Raji (cell line): ENCODE data around the gene CDH7.

Experiments used
- POLR2A ChIP-seq: IDR thresholded peaks from 2 replicates; pipeline ENCODE4 v1.6.1; 2011; ENCODE audit warnings: low read depth, low read length, control low read depth; ENCODE audit not compliant: insufficient read depth

CDH7 gene

GRCh38 chr18:65754121-65754520, 3.3 kb downstream of the CDH7 start:
- no peak for TF ChIP-seq POLR2A

- no peak for TF ChIP-seq POLR2A
These were observed 4.8 kb downstream of the CDH7 start for GRCh38 chr18:65755616-65756015.

GRCh38 chr18:65760457-65760856, 9.6 kb downstream of the CDH7 start:
- TF ChIP-seq POLR2A, result no peak

GRCh38 chr18:65761636-65762295, 11.0 kb downstream of the CDH7 start:
- TF ChIP-seq POLR2A, result no peak

- no peak for TF ChIP-seq POLR2A
These were observed 11.7 kb downstream of the CDH7 start for GRCh38 chr18:65762556-65762955.

GRCh38 chr18:65767406-65767805, 16.6 kb downstream of the CDH7 start:
- no peak for TF ChIP-seq POLR2A

DNA sequence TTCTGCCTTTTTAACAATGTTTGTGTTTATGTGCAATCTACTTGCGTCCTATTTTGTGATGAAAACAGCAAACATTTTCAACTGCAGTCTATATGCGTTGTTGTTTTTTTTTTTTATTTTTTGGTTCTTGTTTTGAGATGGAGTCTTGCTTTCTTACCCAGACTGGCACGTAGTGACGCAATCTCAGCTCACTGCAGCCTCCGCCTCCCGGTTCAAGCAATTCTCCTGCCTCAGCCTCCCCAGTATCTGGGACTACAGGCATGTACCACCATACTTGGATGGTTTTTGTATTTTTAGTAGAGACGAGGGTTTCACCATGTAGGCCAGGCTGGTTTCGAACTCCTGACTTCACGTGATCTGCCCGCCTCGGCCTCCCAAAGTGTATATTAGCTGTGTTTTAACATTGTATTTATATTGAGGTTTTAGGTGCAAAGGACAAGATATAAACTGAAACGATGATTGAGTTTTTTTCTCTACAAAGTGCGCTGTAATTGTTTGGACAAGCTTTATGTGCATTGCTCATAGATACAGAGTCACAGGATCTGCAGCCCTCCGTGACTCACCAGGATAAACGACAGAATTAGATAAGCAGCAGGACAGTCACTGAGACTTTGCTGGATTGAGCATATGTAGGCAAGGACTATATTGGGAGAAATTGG, 17.4 kb downstream of the CDH7 start:
- no peak for TF ChIP-seq POLR2A

DNA sequence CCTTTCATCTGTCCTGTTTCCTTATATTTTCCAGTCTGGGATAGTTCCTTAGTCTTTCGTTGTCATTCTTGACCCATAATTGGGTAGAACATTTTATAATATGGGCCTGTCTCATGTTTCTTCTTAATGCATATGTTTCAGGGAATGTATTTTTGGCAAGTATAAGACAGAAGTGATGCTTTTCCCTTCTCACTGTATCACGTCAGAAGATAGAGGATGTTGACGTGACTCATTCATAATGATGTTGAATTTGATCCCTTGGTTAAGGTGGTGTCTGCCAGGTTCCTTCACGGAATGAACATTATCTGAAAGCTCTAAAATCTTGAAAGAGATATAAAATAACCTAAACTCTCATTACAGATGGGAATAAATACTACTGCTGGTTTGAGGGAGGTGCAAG, 18.8 kb downstream of the CDH7 start:
- TF ChIP-seq POLR2A, result no peak

DNA sequence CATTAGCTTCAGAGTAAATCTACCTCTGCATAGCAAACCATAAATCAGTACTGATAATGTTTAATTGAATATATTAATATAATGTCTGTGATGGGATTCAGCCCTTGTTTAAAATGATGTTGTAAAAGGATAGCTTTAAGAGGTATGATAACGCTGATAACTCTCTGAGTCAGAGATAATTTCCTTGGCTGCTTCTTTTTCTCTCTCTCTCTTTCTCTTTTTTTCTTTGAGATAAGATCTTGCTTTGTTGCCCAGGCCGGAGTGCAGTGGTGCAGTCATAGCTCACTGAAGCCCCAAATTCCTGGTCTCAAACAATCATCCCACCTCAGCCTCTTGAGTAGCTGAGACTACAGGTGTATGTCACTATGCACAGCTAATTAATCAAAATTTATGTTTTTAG, 35.7 kb downstream of the CDH7 start:
- TF ChIP-seq POLR2A, result no peak

- no peak for TF ChIP-seq POLR2A
These were observed 37.6 kb downstream of the CDH7 start for GRCh38 chr18:65788373-65788772.

DNA sequence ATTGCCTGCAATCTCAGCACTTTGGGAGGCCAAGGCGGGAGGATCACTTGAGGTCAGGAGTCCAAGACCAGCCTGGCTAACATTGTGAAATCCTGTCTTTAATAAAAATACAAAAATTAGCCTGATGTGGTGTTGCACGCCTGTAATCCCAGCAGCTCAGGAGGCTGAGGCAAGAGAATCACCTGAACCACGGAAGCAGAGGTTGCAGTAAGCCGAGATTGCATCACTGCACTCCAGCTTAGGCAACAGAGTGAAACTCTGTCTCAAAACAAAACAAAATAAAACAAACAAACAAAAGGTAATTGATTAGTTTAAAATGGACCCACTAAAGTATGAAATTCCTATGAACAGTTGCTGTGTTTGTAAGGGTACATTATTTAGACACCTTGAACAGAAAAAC, 39.8 kb downstream of the CDH7 start:
- TF ChIP-seq POLR2A, result no peak

- TF ChIP-seq POLR2A, result no peak
These were observed 40.9 kb downstream of the CDH7 start for GRCh38 chr18:65791719-65792118.

DNA sequence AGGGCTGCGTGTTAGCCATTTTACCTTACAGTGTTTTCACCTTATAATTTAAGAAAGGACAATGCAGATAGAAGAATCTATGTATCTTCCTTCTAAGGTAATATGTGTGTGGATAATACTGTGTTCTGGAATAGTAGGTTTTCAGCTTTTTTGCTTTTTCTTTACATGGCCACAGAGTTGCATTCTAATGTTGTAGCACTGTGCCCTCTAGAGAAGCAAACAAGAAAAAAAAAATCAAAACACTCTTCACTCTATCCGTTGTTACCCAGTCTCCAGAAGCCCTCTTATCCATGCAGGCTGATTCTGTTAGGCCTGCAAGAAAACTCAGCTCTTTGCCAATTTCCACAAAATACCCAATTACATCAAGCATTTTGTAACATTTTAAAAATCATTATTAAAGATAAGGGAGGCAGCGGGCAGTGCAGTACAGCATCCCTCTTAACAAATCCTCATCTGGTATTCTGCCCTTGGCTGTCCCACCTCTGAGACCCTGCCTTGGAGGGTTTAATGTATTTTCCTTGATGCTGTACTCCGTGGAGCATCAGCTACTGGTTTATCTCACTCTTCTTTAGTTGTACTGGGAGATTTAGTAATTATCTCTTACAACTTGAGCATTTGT, 41.8 kb downstream of the CDH7 start:
- TF ChIP-seq POLR2A, result no peak

DNA sequence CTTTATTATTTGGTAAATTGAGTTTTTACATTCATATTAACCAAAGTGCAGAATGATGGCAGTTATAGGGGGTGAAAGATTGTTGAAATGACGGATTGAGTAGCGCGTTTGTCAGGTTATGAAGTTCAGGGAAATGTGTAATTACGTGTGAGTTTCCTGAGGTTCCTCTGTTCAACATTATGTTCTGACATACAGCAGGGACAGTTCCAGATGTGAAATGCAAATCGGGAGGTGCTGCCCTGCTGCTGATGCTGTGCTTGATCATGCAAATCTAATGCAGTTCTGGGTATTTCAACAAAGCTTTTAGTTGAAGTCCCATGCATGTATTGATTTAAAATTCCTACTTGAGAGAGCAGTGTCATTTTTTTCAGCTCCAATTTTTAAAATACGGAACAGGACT, 57.9 kb downstream of the CDH7 start:
- no peak for TF ChIP-seq POLR2A

GRCh38 chr18:65811307-65811706, 60.5 kb downstream of the CDH7 start:
- no peak for TF ChIP-seq POLR2A

DNA sequence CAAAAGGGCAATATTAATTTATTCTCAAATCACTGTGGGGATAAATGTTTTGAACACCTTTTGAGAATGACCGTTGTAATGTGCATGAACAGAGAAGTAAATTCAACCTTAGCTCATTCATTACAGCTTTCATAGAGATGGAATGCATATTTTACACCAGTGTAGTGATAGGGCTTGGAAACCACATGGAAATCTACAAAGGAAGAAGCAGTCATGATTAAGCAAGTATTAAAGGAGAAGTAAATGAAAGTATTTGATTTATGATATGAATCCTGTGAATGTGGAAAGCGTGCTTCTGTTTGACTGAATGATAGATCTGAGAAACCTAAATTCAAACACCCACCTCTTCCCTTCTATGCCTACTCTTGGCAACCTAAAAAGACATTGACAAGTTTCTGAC, 64.7 kb downstream of the CDH7 start:
- no peak for TF ChIP-seq POLR2A
